Fibroblast of upper back skin (primary cell): Measurements from ENCODE around the gene PARS2.
A peak's percentile ranks its signal among the peaks of the same experiment; 100 is the strongest.

Experiments
- DNase-seq: peaks from one replicate; pipeline ENCODE4 v3.0.0-alpha.2; 2013

Gene PARS2

GRCh38 chr1:54767526-54767925 lies 3.2 kb upstream of the PARS2 start:
- DNase-seq: no peak

- DNase-seq: no peak
Measured at GRCh38 chr1:54766726-54767125, 2.4 kb upstream of the PARS2 start.

- no peak for DNase-seq
Measured at GRCh38 chr1:54764922-54765561, 719 bp upstream of the PARS2 start.

GRCh38 chr1:54763816-54764132 lies 549 bp downstream of the PARS2 start:
- no peak for DNase-seq

GRCh38 chr1:54758678-54759348 lies 5.5 kb downstream of the PARS2 start:
- DNase-seq: no peak

GRCh38 chr1:54757833-54758232 lies 6.5 kb downstream of the PARS2 start:
- no peak for DNase-seq

GRCh38 chr1:54754486-54755285 lies 9.6 kb downstream of the PARS2 start:
- DNase-seq: no peak

GRCh38 chr1:54754045-54754444 lies 10.3 kb downstream of the PARS2 start:
- no peak for DNase-seq

GRCh38 chr1:54751426-54751825 lies 12.9 kb downstream of the PARS2 start:
- DNase-seq: no peak

- no peak for DNase-seq
Measured at GRCh38 chr1:54750596-54750995, 13.7 kb downstream of the PARS2 start.

GRCh38 chr1:54748094-54748835 lies 16.1 kb downstream of the PARS2 start:
- DNase-seq: no peak

- DNase-seq: no peak
Measured at GRCh38 chr1:54745864-54746263, 18.5 kb downstream of the PARS2 start.

GRCh38 chr1:54745274-54745673 lies 19.0 kb downstream of the PARS2 start:
- DNase-seq: no peak

GRCh38 chr1:54744696-54745095 lies 19.6 kb downstream of the PARS2 start:
- DNase-seq: no peak

- DNase-seq: no peak
Measured at GRCh38 chr1:54743416-54744226, 20.7 kb downstream of the PARS2 start.

- DNase-seq: peak; percentile 4
Measured at GRCh38 chr1:54742282-54742681, 22.0 kb downstream of the PARS2 start.

GRCh38 chr1:54741531-54741930 lies 22.8 kb downstream of the PARS2 start:
- DNase-seq: no peak

GRCh38 chr1:54738244-54738643 lies 26.1 kb downstream of the PARS2 start:
- no peak for DNase-seq

GRCh38 chr1:54736685-54737084 lies 27.6 kb downstream of the PARS2 start:
- DNase-seq: no peak

- DNase-seq: no peak
Measured at GRCh38 chr1:54728027-54728426, 36.3 kb downstream of the PARS2 start.

GRCh38 chr1:54724771-54725170 lies 39.6 kb downstream of the PARS2 start:
- DNase-seq: no peak

GRCh38 chr1:54723985-54724384 lies 40.3 kb downstream of the PARS2 start:
- DNase-seq: no peak

GRCh38 chr1:54721719-54722118 lies 42.6 kb downstream of the PARS2 start:
- no peak for DNase-seq
